Dedifferentiated amniotic fluid mesenchymal stem cell (primary cell): ENCODE results near the gene SPTBN1.
"Not testable (repeated sequence)": the region's sequence is repeated elsewhere in the genome, so short reads cannot be mapped to it uniquely, and the experiment has no call there.

Experiments used
- DNase-seq: peaks from one replicate; pipeline ENCODE4 v3.0.0-alpha.2; 2016; ENCODE audit errors: extremely low spot score

Gene SPTBN1

DNA sequence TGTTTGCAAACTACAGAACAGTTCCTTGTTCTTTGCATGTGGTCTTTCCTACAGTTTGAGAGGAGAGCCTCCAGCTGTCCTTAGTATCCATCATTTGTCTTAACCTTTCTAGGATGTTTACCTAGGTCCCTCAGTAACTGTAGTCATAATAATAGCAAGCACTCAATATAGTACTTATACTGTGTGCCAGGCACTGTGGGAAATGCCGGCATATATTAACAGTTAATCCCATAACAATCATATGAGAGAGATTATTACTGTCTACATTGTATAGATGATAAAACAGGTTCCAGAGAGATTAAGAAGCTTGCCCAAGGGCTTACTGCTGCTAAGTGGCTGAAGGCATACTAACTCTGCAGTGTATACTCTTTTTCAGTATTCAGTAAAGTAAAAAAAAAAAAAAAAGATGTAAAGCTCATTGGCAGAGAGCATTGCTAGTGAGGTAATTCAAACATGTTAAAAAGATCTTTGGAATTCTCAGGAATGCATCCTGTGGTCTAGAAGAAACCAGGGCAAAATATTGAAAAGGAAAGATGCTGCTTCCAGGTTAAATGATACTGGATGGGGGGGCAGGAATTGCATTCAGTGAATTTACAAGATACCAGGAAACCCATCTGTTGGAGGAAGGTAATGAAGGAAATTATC, 72.3 kb downstream of the SPTBN1 start:
- DNase-seq: no peak

DNA sequence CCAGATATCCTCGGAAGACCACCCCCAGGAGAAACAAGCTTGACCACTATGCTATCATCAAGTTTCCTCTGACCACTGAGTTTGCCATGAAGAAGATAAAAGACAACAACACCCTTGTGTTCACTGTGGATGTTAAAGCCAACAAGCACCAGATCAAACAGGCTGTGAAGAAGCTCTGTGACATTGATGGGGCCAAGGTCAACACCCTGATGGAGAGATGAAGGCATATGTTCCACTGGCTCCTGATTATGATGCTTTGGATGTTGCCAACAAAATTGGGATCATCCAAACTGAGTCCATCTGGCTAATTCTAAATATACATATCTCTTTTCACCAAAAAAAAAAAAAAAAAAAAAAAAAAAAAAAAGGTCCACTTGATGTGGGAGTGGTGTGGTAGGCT, 73.4 kb downstream of the SPTBN1 start:
- not testable (repeated sequence) for DNase-seq

DNA sequence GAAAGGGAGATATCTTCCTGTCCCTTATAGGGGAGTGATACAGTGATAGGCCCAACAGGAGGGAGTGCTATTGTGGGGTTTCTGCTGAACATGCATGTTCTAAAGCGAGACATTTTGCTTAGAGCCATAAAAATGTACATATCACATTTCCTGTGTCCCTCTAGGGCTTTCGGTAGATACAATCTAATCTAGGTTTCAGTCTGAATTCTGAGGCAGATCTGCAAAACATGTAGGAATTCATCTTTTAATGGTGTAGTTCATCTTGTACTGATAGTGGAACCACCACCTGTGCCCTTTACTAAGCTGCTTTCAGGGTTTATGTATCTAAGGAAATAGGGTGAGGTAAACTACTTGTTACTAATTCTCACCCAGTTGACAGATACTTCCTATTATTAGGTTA, 73.8 kb downstream of the SPTBN1 start:
- no peak for DNase-seq

DNA sequence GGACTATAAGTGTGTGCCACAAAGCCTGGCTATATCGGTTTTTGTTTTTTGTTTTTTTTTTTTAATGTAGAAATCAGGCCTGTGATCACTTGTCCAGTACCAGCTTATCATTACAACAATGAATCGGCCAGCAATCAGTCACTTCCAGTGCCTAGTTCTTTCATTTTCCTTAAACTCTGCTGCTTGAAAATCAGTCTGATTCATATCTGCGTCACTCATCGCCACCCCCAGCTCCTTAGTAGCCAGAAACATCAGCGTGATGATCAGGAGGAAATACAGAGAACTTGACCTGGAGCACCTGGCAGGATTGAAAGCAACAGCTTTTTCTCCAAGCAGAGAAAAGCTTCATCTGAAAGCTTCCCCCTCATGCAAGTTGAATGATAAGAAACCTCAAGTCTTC, 75.4 kb downstream of the SPTBN1 start:
- DNase-seq: no peak

DNA sequence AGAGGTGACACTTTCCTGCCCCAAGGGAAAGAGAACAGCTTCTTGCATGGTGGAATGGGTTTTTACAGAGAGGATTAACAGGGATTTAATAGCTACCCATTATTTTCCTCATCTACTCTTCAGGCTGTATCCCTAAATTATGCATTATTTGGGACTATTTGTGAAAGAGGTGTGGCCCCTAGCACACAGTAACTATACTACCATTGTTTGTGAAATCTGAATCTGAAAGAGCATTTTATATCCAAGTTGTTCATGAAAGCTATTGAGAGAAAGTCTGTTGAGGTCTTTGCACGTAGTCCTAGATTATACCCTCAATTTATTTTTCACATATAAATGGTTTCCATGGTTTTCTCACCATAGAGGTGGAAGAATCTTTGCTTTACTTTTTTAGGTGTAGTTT, 78.1 kb downstream of the SPTBN1 start:
- no peak for DNase-seq

DNA sequence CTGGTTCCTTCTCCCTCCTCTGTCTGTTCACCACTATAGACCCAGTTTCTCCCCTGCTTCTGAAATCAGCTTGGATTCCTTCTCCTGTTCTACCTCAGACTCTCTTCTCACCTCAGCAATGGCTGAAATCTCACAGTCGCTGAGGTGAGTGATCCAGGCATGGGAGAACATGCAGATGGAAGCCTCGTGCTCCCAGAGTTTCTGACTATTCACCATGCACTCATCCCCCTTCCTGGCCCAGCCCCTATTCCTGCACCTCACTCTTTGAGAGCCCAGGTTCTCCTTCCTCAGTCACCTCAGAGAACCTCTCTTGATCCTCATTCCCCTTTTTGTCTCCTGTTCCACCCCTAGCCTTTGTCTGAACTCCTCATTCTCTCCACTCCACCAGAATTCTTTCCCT, 78.5 kb downstream of the SPTBN1 start:
- DNase-seq: no peak

DNA sequence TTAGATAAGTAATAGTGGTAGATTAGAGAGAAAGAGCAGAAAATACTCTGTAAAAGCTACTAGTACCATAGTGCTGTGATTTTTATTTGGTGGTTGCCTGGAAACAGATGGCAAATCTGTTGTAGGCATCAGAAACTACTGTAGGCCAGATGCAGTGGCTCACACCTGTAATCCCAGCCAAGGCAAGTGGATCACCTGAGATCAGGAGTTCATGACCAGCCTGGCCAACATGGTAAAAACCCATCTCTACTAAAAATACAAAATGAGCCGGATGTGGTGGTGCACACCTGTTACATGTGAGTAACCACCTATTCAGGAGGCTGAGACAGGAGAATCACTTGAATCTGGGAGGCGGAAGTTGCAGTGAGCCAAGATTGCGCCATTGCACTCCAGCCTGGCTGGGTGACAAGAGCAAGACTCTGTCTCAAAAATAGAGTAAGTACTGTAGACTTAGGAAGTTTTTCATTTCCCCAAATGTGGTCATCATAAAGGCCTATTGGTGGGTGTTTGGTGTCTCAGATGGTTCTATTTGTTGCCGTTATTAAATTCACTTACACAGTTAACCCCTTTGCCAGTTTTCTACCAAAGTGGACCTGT, 79.6 kb downstream of the SPTBN1 start:
- DNase-seq: no peak

DNA sequence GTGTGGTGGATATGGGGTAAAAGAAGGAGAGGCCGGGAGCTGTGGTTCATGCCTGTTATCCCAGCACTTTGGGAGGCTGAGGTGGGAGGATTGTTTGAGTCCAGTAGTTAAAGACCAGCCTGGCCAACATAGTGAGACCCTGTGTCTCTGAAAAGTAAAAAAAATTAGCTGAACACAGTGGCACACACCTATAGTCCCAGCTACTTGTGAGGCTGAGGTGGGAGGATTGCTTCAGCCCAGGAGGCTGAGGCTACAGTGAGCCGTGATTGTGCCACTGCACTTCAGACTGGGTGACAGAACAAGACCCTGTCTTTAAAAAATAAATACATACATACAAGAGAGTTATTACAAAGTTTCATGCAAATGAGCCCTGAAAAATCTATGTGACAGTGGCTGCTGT, 80.6 kb downstream of the SPTBN1 start:
- no peak for DNase-seq

DNA sequence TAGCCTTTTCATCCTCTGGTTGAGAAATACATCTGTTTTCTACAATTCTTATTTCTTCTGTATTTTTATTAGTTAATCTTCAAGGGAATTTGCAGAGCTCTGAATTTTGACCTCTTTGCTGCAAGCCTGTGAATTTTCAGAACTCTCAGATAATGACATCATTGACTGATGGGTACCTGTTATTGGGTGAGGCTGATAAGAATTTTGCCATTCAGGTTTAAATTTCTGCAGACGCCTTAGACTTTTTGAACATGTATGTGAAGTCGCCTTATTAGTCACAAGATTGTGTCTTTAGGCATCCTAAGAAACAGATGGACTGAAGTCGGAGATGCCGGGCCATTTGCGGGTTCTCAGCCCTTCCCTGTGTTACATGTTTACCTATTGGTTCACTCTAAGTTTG, 82.4 kb downstream of the SPTBN1 start:
- DNase-seq: no peak

DNA sequence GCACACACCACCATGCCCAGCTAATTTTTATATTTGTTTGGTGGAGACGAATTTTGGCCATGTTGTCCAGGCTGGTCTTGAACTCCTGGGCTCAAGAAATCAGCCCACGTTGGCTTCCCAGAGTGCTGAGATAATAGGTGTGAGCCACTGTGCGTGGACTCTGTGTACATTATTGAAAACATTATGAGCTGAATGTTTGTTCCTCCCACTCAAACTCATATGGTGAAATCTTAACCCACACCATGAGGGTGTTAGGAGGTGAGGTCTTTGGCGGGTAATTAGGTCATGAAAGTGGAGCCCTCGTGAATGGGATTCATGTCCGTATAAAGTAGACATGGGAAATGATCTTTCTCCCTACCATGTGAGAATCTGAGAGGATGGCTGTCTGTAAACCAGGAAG, 83.6 kb downstream of the SPTBN1 start:
- DNase-seq: no peak

DNA sequence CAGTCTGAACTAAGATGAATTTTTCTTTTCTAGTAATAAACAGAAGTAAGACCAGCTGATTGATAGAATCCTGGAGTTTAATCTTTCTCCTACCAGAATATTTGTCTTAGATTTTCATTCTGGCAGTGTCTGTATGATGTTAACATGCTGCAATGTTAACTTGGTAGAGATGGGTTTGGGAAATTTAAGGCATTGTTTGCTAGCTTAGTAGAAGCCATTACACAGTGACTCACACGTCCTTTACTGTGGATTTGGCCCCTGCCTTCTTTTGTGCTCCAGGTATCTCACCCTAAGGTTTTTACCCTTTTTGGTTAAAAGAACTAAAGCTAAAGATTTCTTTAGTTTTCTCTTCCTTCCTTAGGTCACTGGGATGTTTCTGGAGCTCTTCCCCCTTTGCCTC, 84.1 kb downstream of the SPTBN1 start:
- no peak for DNase-seq

DNA sequence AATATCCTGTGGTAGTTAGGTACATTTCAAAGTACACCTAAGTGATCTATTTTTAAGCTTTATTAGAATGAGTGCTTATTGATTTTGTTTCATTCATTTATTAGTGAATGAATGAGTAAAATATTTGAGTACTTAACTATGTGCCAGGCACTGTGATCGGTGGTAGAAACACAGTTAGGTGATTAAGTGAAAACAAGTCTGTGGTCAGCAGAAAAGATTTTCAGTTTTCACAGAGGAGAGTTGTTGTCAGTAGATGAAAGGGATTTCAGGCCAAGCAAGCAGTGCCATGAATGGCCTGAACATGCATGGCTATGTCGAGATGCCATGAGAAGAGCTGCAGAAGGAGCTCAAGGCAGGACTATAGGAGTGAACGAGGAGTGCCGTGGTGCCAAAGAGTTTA, 85.9 kb downstream of the SPTBN1 start:
- no peak for DNase-seq

DNA sequence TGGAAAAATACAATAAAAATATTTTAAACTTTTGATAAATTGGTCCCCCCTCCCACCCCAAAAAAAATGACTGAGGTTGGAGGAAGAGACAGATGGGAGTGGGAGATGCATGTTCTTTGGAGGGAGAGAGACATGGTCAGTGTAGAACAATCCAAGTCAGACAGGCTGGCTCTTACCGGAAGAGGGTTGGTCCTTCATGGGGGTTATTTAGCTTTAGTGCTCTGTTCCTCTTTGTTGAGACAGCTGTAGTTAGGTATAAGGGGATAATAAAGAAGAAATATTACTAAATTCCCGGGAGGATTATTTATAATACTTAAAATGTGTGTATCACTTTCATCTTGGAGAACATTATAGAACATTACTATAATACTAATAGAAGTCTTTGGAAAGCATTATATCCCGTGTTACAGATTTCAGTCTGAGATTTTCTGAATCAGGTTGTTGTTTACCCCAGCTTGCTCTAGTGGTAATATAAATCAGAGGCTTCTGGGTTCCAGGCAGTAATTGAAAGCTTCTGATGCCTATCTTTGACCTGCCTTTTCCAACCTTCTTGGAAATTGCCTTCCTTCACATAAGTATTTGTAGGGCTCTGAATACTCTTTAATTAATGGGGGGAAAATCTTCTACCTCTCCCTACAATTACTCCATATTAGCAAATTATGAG, 87.7 kb downstream of the SPTBN1 start:
- no peak for DNase-seq

DNA sequence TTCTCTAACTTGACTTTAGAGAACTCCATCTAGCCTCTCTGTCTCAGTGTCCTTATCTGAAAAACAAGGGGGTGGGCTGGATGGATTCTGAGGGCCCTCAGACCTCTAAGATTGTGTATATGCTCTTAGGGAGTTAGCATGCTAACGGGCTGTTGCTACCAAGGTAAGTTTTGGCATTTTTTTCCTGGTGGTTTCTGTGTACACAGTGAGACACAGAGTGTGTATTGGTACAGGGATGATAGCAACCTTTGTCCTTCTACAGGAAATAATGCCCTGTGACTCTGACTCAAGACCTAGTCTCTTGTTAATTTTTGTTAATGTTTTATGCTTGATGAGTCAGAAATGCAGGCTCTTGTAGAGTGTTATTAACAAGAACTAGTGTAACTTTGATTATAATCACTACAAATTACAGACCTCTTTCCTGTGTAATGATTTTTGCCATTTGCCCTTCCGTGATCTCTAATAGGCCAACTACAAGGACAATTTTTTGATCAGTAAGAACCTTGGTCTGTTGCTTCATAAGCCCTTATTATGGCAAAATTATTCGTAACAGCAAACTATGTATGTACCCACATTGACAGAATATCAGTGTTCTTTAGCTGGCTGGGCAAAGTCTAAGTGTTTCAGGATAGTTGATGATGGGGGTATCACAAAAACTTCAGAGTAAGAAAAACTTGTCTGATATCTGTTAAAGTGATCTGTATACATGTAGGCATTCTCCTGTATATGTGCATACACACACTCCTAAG, 89.7 kb downstream of the SPTBN1 start:
- DNase-seq: no peak

DNA sequence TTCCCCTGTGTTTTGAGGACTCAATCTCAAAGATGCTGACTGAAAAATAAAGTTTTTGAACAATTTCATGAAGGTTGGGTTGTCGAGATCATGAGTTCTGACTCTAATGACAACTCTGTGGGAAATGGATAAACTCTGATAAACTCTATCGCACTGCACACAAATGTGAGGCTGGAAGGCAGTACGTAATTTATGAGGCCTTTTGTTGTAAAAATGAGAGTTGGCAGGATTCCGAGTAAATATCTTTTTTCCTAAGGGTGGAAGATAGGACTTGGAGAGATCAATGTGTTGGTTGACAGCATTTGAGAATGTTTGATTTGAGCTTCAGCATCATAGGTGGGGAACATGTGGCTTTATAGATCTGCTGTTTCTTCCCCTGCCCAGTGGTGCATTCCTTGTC, 90.4 kb downstream of the SPTBN1 start:
- DNase-seq: no peak

DNA sequence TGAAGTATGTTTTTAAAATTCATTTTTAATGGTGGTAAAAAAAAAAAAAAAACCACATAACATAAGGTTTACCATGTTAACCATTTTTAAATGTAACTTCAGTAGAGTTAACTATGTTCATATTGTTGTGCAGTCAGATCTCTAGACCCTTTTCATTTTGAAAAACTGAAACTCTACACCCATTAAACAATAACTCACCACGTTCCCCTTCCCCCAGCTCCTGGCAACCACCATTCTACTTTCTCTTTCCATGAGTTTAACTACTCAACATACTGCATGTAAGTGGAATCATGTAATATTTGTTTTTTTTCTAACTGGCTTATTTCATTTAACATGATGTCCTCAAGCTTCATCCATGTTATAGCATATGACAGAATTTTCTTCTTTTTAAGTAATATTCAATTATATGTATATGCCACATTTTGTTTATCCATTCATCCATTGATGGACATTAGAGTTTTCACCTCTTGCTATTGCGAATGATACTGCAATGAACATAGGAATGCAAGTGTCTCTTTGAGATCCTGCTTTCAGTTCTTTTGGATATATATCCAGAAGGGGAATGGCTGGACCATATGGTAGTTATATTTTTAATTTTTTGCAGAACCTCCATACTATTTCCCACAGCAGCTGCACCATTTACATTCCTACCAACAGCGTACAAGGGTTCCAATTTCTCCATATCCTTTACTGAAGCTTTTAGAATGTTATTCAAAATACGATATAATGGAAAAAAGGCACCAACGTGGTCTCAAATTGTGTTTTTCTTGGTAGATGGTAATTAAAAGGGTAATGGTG, 91.0 kb downstream of the SPTBN1 start:
- DNase-seq: no peak

DNA sequence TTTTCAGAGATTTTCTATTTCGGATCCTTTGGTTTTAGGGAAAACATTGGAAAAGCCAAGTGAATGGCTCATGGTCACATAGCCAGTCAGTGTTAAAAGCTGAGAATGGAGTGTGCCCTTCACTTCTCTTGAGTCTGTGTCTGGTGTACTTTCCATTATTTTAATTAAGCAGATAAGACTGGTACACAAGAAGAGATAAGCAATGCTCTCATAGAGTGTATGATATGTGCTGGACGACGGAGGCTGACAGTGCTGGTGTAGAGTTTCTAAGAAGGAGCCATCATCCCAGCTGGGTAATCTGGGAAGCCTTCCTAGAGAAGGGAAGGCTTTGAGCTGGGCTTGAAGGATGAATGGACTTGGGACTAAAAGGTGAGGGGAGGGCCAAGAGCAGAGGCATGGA, 93.3 kb downstream of the SPTBN1 start:
- DNase-seq: no peak

DNA sequence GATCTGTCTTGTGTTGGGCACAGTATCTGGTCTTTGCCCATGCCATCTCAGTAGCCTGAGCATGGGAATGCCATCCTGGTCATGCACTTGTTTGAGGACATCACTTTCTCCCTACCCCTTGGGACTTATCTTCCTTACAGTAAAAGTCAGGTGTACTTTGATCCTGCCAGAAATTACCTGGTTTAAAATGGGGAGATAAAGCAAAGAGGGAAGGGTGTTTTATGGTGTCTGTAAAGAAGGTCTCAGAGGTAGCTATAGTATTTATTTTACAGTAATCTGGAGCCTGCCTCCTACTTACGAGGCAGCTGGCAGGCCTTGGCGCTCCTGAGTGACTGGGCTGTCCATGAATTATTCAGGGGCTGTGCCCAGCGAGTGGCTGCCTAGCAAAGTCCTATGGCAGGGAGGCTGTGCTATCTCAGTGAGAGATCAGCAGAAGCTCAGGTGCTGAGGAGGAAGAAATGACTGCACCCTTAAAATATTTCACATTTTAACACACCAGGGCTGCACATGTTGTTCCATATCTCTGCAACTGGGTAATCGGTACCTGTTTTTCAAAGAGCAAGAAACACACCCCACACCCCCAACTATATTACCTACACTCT, 93.9 kb downstream of the SPTBN1 start:
- DNase-seq: no peak

DNA sequence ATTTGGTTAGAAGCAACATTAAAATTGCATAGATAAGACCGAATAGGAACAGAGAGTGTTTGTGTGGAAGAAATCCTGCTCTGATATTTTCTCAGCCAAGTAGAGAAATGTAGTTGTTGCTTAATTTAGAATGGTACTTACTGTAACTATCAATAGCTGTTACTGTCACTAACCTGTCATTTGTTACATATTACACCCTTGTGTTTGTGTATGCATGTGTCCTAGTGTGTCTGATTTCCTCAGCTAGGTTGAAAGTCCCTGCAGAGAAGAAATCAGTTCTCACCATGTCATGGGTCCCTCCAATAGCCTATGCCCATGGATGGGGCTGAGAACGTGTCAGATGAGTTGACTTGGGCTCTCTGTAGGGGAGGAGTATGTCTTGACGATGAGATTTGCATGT, 94.4 kb downstream of the SPTBN1 start:
- DNase-seq: no peak

DNA sequence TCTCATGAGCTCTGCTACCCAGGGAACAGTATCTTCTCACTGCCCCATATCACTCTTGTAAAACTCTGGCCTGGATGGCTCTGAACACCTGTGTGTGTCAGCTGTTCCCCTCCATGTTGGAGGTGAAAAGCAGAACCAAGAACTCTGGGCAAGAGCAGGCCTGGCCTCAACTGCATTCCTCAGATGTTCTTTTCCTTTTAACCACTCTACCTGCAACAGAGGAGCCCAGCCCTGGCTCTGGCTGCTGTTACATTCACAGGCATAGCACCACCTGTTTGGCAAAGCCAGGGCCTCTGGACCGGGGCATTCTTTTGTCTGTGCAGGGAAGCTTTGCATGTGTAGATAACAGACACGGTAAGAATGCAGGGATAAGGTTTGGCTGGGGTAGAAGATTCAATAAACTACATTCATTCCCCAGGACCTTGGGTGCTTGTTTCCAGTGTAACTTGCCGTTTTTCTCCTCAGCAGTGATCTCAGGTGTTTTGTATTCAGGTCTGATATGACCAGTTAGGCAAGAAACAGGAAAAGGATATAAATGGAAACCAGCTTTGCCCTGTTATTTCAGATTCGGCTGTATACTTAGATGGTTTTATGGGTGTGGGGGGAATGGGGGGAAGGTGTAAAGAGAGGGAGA, 95.1 kb downstream of the SPTBN1 start:
- DNase-seq: no peak

DNA sequence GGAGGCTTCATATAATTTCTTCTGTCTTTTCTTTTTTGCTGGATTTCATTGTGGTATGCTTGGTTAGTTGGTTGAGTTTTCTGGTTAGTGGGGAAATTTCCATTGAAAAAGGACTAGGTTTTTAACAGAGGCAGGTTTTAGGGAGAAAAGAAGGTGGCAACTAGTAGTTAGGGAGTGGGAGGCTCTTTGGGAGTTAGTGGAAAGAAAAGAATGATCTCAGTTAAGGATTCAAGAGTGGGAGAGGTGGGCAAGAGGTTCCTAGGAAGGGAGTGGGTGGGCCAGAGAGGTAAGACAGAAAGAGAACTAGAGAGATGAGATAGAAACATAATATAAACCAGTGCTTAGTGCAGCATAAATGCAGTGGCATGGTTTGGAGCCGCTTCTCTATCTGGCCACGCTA, 96.9 kb downstream of the SPTBN1 start:
- no peak for DNase-seq
